Naive thymus-derived CD8-positive, alpha-beta T cell (primary cell): ENCODE data around the gene SDK2. TPM values are rescaled to one million over a fixed set of nuclear protein-coding genes. Genes with fewer than 3 reads are reported as not detected.
"Not testable (repeated sequence)": the region's sequence is repeated elsewhere in the genome, so short reads cannot be mapped to it uniquely, and the experiment has no call there.

Experiments
- ATAC-seq, 2 donors: fragments of 150-1000 bp; cut with Tn5 transposase in 1 of 2; sonication (Bioruptor Pico), chemical (Tn5 transposase) in 1 of 2; 1 replicate in 1 of 2; 2 replicates in 1 of 2; pipeline ENCODE4 v1.10.0; 2021; ENCODE audit warnings: mild to moderate bottlenecking in 2 of 2, moderate library complexity in 2 of 2
- POLR2A ChIA-PET: fragments of 350-600 bp; sonication (Branson Sonifier 250); formaldehyde crosslinking; loops from one replicate; lab custom pipeline; 2021; ENCODE audit warnings: antibody characterized with exemption; lab: Charles Lee
- DNase-seq, 10 donors: peaks; one replicate each; pipeline versions ENCODE4 v3.0.0 to v3.0.0-alpha.2; 2020 to 2022
- H3K27ac Mint-ChIP-seq, 10 donors: one replicate each; pipeline ENCODE4 v1.8.0; 2020 to 2022; ENCODE audit warnings: mild to moderate bottlenecking in 10 of 10, mixed read lengths in 10 of 10, moderate library complexity in 4 of 10, inconsistent platforms in 1 of 10
- H3K27me3 Mint-ChIP-seq, 5 donors: one replicate each; pipeline ENCODE4 v1.8.0; 2021 to 2022; ENCODE audit warnings: mixed read lengths in 5 of 5
- H3K36me3 Mint-ChIP-seq, 3 donors: one replicate each; pipeline ENCODE4 v1.8.0; 2020 to 2022; ENCODE audit warnings: mixed read lengths in 3 of 3, mild to moderate bottlenecking in 2 of 3, inconsistent platforms in 1 of 3
- H3K4me1 Mint-ChIP-seq, 4 donors: one replicate each; pipeline ENCODE4 v1.8.0; 2021 to 2022; ENCODE audit warnings: mixed read lengths in 4 of 4
- H3K4me3 Mint-ChIP-seq, 10 donors: one replicate each; pipeline ENCODE4 v1.8.0; 2020 to 2022; ENCODE audit warnings: mild to moderate bottlenecking in 10 of 10, mixed read lengths in 10 of 10, moderate library complexity in 6 of 10, inconsistent platforms in 1 of 10
- H3K9me3 Mint-ChIP-seq, 9 donors: one replicate each; pipeline ENCODE4 v1.8.0; 2020 to 2022; ENCODE audit warnings: mixed read lengths in 9 of 9, mild to moderate bottlenecking in 3 of 9, inconsistent platforms in 1 of 9, moderate library complexity in 1 of 9
- polyA plus RNA-seq, 3 donors: library from polyadenylated mRNA; unstranded; fragments of 300-500 nt; fragmentation: Illumina TruSeq; gene quantifications; one replicate each; pipeline ENCODE4 v1.2.3, GENCODE V29; 2021
- total RNA-seq, 8 experiments: library from RNA in 2 of 8; stranded (reverse) in 2 of 8; gene quantifications; one replicate each; pipeline ENCODE4 v1.2.3 and lab custom pipeline; 2021 to 2026

SDK2 gene
- total and polyA plus RNA-seq, 5 experiments from 2014 or later: 0.27 to 11.3 (median 4.2) TPM

GRCh38 chr17:73333445-73333844 lies 310.8 kb downstream of the SDK2 start:
- H3K36me3 Mint-ChIP-seq, POLR2A ChIA-PET, H3K27ac Mint-ChIP-seq, ATAC-seq, H3K9me3 Mint-ChIP-seq, H3K4me3 Mint-ChIP-seq, DNase-seq, H3K27me3 Mint-ChIP-seq, H3K4me1 Mint-ChIP-seq: not testable (repeated sequence)

GRCh38 chr17:73331060-73331459 lies 313.2 kb downstream of the SDK2 start:
- Mint-ChIP-seq H3K27ac (peak overlapping the region in 1 of 10 donors; percentile 18), H3K9me3 (no peaks in the 10 kb centered on the region), H3K36me3 (no peaks in the 10 kb centered on the region), H3K4me1 (no peaks in the 10 kb centered on the region), H3K4me3 (no peak overlapping the region), H3K27me3 (peaks cover 0 to 8% (median 7%) of the 10 kb centered on the region in 5 donors)
- DNase-seq (no peak), ATAC-seq (no peak)
- POLR2A ChIA-PET: no interaction called here

DNA sequence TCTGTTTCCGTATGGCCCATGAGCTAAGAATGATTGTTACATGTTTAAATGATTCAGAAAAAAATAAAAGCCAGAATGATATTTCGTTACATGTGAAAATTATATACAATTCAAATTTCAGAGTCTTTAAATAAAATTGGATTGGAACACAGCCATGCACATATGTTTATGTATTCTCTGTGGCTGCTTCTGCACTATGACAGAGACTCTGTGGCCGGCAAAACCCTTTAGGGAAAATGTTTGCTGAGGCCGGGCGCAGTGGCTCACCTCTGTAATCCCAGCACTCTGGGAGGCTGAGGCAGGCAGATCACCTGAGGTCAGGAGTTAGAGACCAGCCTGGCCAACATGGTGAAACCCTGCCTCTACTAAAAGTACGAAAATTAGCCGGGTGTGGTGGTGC lies 316.6 kb downstream of the SDK2 start:
- DNase-seq (no peak), ATAC-seq (no peak)
- no peaks in the 10 kb centered on the region for H3K4me1 Mint-ChIP-seq
- H3K4me3 Mint-ChIP-seq: no peak overlapping the region
- H3K9me3 Mint-ChIP-seq: peaks cover 0 to 3% (median 0%) of the 10 kb centered on the region in 9 donors
- POLR2A ChIA-PET: no interaction called here
- H3K27me3 Mint-ChIP-seq: peaks cover 0 to 27% (median 15%) of the 10 kb centered on the region in 5 donors
- H3K36me3 Mint-ChIP-seq: no peaks in the 10 kb centered on the region
- H3K27ac Mint-ChIP-seq: no peak overlapping the region

DNA sequence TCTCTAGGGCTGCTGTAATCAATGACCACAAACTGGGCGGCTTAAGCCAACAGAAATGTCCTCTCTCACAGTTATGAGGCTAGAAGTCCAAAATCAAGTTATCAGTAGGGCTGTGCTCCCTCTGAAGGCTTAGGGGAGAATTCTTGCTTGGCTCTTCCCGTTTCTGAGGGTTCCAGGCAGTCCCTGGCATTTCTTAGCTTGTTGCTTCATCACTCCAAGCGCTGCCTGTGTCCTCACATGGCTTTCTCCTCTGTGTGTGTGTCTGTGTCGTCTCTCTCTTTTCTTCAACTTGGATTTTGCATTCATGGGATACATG lies 318.8 kb downstream of the SDK2 start:
- POLR2A ChIA-PET: no interaction called here
- H3K27ac Mint-ChIP-seq: peak overlapping the region in 1 of 10 donors; percentile 36
- H3K4me1 Mint-ChIP-seq: no peaks in the 10 kb centered on the region

DNA sequence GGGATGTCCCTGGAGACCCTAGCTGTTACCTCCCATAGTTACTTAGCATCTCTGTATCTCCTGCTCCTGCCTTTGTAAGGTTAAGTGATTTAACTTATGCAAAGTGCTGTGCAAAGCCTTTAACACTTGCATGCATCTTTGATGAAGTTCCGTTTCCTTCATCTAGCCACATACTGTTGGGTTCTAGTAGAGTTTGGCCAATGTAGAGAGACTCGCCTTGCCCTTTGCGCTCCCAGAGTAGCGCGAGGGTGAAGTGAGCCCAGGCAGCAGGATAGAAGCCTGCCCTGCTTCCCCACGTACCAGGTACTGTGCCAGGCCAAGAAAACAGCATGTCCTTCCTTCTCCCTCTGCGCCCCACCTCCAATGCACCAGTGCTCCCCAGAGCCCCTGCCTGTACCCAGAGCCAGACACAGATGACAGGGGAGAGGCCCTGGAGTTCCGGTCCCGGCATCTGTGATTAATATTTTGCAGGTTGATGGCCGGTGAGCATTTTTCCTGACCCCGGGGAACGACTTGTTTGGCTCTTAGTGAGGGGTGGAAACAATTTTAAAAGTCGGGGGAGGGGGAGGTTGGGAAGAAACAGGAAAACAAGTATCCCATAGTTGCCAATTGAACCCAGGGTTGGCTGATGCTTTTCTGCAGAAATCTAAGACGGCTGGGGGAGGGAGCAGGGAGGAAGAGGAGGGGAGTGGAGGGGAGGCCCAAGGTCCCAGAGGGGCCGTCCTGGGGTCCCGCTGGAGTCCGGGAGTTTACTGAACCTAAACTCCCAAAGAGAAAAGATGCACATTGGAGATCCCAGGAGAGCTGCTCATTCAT lies 319.3 kb downstream of the SDK2 start:
- DNase-seq (no peak), ATAC-seq (no peak)
- no peak overlapping the region for H3K27ac Mint-ChIP-seq
- H3K4me1 Mint-ChIP-seq: no peaks in the 10 kb centered on the region
- H3K36me3 Mint-ChIP-seq: no peaks in the 10 kb centered on the region
- POLR2A ChIA-PET: interaction anchor here (0.6 kb wide), 1 partner anchor 22 kb away, joined by 5 read pairs; no protein-coding TSS in a partner anchor
- H3K4me3 Mint-ChIP-seq: no peak overlapping the region
- peaks cover 0 to 3% (median 0%) of the 10 kb centered on the region in 9 donors for H3K9me3 Mint-ChIP-seq
- peaks cover 2 to 27% (median 15%) of the 10 kb centered on the region in 5 donors for H3K27me3 Mint-ChIP-seq

More for the DNA sequence above, 318.8 kb downstream of the SDK2 start:
- DNase-seq (no peak), ATAC-seq (no peak)
- no peaks in the 10 kb centered on the region for H3K36me3 Mint-ChIP-seq
- no peak overlapping the region for H3K4me3 Mint-ChIP-seq
- H3K9me3 Mint-ChIP-seq: peaks cover 0 to 3% (median 0%) of the 10 kb centered on the region in 9 donors
- peaks cover 2 to 27% (median 15%) of the 10 kb centered on the region in 5 donors for H3K27me3 Mint-ChIP-seq

GRCh38 chr17:73324160-73324475 lies 320.1 kb downstream of the SDK2 start:
- Mint-ChIP-seq H3K36me3 (no peaks in the 10 kb centered on the region), H3K27ac (no peak overlapping the region), H3K4me1 (no peaks in the 10 kb centered on the region), H3K27me3 (peaks cover 2 to 27% (median 15%) of the 10 kb centered on the region in 5 donors), H3K4me3 (no peak overlapping the region), H3K9me3 (peaks cover 0 to 3% (median 0%) of the 10 kb centered on the region in 9 donors)
- POLR2A ChIA-PET: no interaction called here
- ATAC-seq: no peak
- no peak for DNase-seq

- H3K27ac Mint-ChIP-seq: peak overlapping the region in 1 of 10 donors; percentile 27
- POLR2A ChIA-PET: interaction anchor here (1.1 kb wide), 1 partner anchor 9 kb away, joined by 3 read pairs; no protein-coding TSS in a partner anchor
- peaks cover 0 to 3% (median 0%) of the 10 kb centered on the region in 9 donors for H3K9me3 Mint-ChIP-seq
- peak overlapping the region in 1 of 10 donors; percentile 14 for H3K4me3 Mint-ChIP-seq
- no peak for DNase-seq
- ATAC-seq: no peak
- no peaks in the 10 kb centered on the region for H3K4me1 Mint-ChIP-seq
- peaks cover 2 to 27% (median 15%) of the 10 kb centered on the region in 5 donors for H3K27me3 Mint-ChIP-seq
- no peaks in the 10 kb centered on the region for H3K36me3 Mint-ChIP-seq
These were observed 320.7 kb downstream of the SDK2 start for GRCh38 chr17:73323409-73324159.

- H3K4me1 Mint-ChIP-seq: peaks cover 0 to 2% (median 0%) of the 10 kb centered on the region in 4 donors
- no peak for DNase-seq
- H3K4me3 Mint-ChIP-seq: no peak overlapping the region
- peaks cover 0 to 3% (median 0%) of the 10 kb centered on the region in 9 donors for H3K9me3 Mint-ChIP-seq
- no peaks in the 10 kb centered on the region for H3K36me3 Mint-ChIP-seq
- POLR2A ChIA-PET: no interaction called here
- no peak for ATAC-seq
- H3K27me3 Mint-ChIP-seq: peaks cover 2 to 18% (median 6%) of the 10 kb centered on the region in 5 donors
- no peak overlapping the region for H3K27ac Mint-ChIP-seq
These were observed 323.5 kb downstream of the SDK2 start for GRCh38 chr17:73320601-73321264.

DNA sequence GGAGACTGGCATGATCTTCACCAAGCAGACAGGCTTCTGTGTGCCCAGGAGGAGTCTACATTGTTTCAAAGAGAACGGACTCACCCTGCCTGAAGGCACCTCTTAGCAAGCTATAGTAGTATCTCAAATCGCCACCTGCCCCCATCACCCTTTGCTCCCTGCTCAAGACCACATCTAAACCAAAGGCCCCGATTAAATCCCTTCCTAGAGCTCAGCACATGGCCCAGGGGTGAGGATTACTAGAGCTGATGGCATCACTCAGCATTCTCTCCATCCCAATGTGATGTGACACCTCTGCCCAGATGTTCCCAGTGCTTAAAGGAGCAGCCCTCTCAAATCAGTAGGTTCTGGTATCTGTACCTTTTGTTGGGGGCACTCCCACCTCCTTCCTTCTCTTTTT lies 324.5 kb downstream of the SDK2 start:
- Mint-ChIP-seq H3K36me3 (no peaks in the 10 kb centered on the region), H3K9me3 (peaks cover 0 to 3% (median 0%) of the 10 kb centered on the region in 9 donors), H3K27ac (no peak overlapping the region), H3K27me3 (peaks cover 2 to 8% (median 2%) of the 10 kb centered on the region in 5 donors), H3K4me1 (peaks cover 0 to 2% (median 0%) of the 10 kb centered on the region in 4 donors), H3K4me3 (no peak overlapping the region)
- ATAC-seq: no peak
- DNase-seq: no peak
- POLR2A ChIA-PET: no interaction called here

DNA sequence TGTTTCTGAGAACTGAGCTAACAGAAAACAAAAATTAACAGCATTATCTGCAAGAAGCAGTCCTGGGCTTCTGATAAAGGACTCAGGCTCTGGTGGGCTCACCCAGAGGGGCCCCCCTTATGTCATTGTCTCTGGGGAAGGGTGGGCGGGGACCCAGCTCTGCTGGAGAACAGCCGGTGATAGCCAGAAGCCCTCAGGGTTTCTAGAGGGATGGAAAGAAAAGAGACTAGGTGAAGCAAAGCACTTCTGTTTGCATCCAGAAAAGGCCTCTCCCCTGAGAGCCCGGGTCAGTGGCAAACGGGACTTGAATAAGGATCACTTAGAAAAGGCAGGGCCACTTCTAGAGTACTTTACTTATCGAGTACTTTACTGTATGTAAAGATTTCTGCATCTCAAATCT lies 325.4 kb downstream of the SDK2 start:
- Mint-ChIP-seq H3K27me3 (peaks cover 0 to 2% (median 0%) of the 10 kb centered on the region in 5 donors), H3K4me3 (no peak overlapping the region), H3K27ac (no peak overlapping the region), H3K9me3 (peaks cover 0 to 3% (median 0%) of the 10 kb centered on the region in 9 donors), H3K4me1 (peaks cover 0 to 2% (median 0%) of the 10 kb centered on the region in 4 donors), H3K36me3 (no peaks in the 10 kb centered on the region)
- no peak for ATAC-seq
- POLR2A ChIA-PET: no interaction called here
- DNase-seq: no peak

DNA sequence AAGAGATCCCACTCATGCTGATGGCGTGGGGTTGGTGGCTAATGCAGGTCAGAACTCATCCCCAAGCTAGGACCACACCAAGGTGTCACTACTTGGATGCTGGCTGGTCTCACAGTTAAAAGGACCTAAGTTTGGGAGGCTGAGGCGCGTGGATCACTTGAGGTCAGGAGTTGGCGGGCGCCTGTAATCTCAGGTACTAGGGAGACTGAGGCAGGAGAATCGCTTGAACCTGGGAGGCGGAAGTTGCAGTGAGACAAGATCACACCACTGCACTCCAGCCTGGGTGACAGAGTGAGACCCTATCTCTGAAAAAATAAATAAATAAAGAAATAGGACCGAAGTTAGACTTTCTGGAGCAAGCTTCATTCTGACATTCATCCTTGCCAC lies 325.8 kb downstream of the SDK2 start:
- Mint-ChIP-seq H3K27ac (no peak overlapping the region), H3K4me3 (no peak overlapping the region), H3K9me3 (peaks cover 0 to 2% (median 0%) of the 10 kb centered on the region in 9 donors), H3K4me1 (peaks cover 0 to 3% (median under 1%) of the 10 kb centered on the region in 4 donors), H3K36me3 (no peaks in the 10 kb centered on the region), H3K27me3 (peaks cover 0 to 2% (median 0%) of the 10 kb centered on the region in 5 donors)
- POLR2A ChIA-PET: no interaction called here
- ATAC-seq (no peak), DNase-seq (no peak)

DNA sequence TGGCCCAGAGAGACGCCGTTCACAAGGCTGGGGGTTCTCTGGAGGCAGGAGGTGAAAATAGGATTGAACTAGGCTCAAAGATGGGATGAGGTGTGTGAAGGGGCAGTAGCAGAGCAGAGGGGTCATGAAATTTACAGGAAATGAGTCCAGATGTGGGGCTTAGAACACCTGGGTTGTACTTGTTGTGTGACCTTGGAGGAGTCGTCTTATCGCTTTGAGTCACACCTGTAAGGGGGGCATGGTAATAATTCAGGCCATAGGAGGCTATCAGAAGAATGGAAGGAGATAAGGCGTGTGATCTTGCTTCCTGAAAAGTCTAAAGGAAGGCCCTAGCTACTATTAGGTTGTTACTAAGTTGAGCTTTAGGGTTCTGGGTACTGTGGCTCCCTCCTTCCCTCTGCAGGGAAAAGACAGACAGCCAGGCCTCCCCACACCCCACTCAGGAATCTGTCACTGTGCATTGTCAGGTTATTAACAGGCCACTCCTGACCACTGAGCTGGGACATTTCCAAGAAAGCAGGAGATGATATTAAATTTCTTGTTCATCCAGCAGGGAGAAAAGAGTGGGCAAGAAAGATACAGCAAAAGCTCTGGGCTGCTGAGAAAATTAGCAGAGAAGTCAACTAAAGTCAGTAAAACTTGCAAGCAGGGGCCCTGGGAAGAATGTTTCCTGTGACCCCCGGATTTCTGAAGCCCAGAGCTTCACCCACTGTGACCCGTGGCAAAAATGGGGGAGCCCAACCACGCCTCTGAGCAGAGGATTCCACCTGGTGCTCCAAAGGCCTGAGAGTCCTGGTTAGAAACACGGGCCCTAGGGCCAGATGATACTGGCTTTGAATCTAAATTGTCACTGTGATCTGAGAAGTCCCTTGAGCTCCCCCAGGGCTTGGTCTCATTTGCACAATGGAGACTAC lies 326.5 kb downstream of the SDK2 start:
- DNase-seq: no peak
- Mint-ChIP-seq H3K9me3 (no peaks in the 10 kb centered on the region), H3K4me3 (no peak overlapping the region), H3K27ac (peak overlapping the region in 1 of 10 donors; percentile 8), H3K36me3 (no peaks in the 10 kb centered on the region), H3K27me3 (peaks cover 0 to 2% (median 0%) of the 10 kb centered on the region in 5 donors), H3K4me1 (peaks cover 0 to 6% (median under 1%) of the 10 kb centered on the region in 4 donors)
- no peak for ATAC-seq
- POLR2A ChIA-PET: no interaction called here
